ENCODE measurements around the gene PDE7B.

The PDE7B gene

DNA sequence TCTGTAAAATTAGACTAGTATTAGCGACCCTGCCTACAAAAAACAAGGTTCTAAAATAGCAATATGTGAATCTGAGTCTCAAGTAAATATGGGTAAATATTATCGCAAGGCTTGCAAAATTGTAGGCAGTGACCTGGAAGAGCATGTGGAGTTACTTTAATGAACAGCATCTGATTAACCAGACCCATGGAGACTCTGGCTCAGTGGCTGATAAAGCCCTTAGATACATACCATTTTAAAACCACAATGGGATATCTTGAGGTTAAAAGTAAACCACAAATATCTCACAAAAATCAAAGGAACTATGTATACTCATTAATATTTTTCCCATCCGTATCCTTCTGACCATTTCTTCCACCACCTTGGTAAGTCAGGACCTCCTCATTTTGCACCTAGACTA, 211.6 kb downstream of the PDE7B start:
- Histone ChIP-seq H3K4me1 (ENCODE audit: control insufficient read depth, insufficient read depth, low read length, unreplicated experiment) (peaks cover 27% of the 10 kb centered on the region), H3K4me3 (ENCODE audit: low read depth, low read length) (no peak overlapping the region), H3K36me3 (ENCODE audit: insufficient read depth, low read length) (no peaks in the 10 kb centered on the region), H2AFZ (ENCODE audit: low read length, unreplicated experiment) (no peak overlapping the region), H3K27me3 (ENCODE audit: insufficient read depth, low read length) (no peaks in the 10 kb centered on the region), H3K27ac (ENCODE audit: low read depth, low read length) (no peak overlapping the region), H3K79me2 (ENCODE audit: control insufficient read depth, insufficient read depth, low read length, unreplicated experiment) (no peaks in the 10 kb centered on the region)

DNA sequence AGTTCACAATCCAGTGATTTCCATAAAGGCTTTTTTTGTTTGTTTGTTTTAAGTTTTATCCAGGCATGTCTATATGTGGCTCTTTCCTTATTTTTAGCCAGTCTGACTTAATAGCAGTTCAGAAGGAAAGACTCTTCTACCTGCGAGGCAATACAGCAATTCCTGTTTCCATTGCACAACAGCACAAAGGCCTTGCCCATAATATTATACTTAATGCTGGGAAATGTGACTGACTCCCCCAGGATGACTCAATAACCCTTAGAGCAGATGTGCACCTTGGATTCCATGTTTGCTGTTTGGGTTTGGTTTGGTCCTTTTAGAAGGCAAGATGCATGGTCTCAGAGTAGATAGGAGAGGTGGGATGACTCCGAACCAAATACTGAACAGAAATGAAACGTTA, 214.5 kb downstream of the PDE7B start:
- Histone ChIP-seq H3K27me3 (ENCODE audit: insufficient read depth, low read length) (no peaks in the 10 kb centered on the region), H3K79me2 (ENCODE audit: control insufficient read depth, insufficient read depth, low read length, unreplicated experiment) (no peaks in the 10 kb centered on the region), H3K4me1 (ENCODE audit: control insufficient read depth, insufficient read depth, low read length, unreplicated experiment) (peaks cover 32% of the 10 kb centered on the region), H2AFZ (ENCODE audit: low read length, unreplicated experiment) (no peak overlapping the region), H3K36me3 (ENCODE audit: insufficient read depth, low read length) (no peaks in the 10 kb centered on the region), H3K4me3 (ENCODE audit: low read depth, low read length) (no peak overlapping the region), H3K27ac (ENCODE audit: low read depth, low read length) (peak overlapping the region; percentile 27; the same call in 1 of the 2 replicates)

DNA sequence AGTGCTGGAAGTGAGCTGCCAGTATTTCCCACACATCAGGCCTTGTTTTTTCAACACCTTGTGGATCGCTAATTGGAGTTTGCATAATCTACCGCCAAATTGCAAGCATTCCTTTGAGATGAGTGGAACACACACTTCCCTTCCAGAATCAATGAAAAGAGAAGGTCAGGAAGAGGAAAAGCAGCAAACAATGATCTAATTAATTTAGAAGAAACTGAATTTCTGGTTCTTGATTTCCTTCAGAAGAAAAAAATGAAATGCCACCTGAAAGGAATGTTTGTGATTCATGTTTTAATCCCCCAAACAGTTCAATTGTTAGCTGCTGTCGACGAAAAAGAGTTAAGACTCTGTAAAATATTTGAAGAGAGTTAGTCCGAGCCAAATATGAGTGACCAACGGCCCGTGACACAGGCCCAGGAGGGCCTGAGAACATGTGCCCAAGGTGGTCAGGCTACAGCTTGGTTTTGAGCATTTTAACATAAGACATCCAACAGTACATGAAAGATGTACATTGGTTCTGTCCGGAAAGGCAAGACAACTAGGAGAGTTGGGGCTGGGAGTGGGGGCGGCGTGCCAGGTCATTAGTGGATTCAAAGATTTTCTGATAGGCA, 216.3 kb downstream of the PDE7B start:
- Histone ChIP-seq H3K4me1 (ENCODE audit: control insufficient read depth, insufficient read depth, low read length, unreplicated experiment) (peaks cover 32% of the 10 kb centered on the region), H3K4me3 (ENCODE audit: low read depth, low read length) (no peak overlapping the region), H3K36me3 (ENCODE audit: insufficient read depth, low read length) (no peaks in the 10 kb centered on the region), H2AFZ (ENCODE audit: low read length, unreplicated experiment) (peak overlapping the region; percentile 9), H3K27ac (ENCODE audit: low read depth, low read length) (peak overlapping the region; percentile 31), H3K27me3 (ENCODE audit: insufficient read depth, low read length) (no peaks in the 10 kb centered on the region), H3K79me2 (ENCODE audit: control insufficient read depth, insufficient read depth, low read length, unreplicated experiment) (no peaks in the 10 kb centered on the region)

DNA sequence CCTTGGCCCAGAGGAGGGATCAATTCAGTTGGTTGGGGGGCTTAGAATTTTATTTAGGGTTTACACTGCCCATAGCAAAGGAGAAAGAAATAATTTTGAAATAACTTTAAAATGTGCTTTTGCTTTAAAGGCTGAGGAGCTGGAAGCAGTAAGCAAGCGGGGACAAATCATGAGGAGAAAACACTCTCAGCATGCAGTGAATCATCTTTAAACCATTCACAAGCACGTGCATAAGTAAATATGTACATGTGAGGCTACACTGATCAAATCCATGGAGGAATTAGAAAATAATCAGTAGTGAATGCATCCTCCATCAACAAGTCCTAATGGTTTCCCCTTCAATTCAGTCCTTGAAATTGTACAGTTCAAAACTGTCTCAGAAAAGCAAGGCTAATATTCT, 217.6 kb downstream of the PDE7B start:
- Histone ChIP-seq H2AFZ (ENCODE audit: low read length, unreplicated experiment) (peak overlapping the region; percentile 42), H3K4me3 (ENCODE audit: low read depth, low read length) (peak overlapping the region; percentile 21; the same call in 1 of the 2 replicates), H3K27ac (ENCODE audit: low read depth, low read length) (peak overlapping the region; percentile 66), H3K79me2 (ENCODE audit: control insufficient read depth, insufficient read depth, low read length, unreplicated experiment) (no peaks in the 10 kb centered on the region), H3K27me3 (ENCODE audit: insufficient read depth, low read length) (no peaks in the 10 kb centered on the region), H3K4me1 (ENCODE audit: control insufficient read depth, insufficient read depth, low read length, unreplicated experiment) (peaks cover 32% of the 10 kb centered on the region), H3K36me3 (ENCODE audit: insufficient read depth, low read length) (no peaks in the 10 kb centered on the region)

DNA sequence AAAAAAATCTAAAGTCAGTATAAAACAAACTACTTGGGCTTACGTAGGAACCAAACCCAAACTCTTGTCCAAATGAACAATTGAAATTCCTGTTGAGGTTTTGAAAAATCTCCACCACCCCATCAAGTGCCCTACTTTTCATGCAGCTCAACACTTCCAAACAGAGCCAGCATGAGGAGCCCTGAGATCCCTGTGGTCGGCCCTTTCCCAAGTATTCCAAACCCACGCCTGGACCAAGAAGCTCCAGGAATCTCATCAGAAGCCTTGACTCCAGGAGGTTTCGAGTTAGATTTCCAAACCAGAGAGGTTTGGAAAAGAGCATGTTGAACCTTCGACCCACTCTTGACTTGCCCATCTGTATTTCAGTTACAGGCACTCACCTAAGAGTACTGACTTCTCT, 219.3 kb downstream of the PDE7B start:
- Histone ChIP-seq H2AFZ (ENCODE audit: low read length, unreplicated experiment) (no peak overlapping the region), H3K4me1 (ENCODE audit: control insufficient read depth, insufficient read depth, low read length, unreplicated experiment) (peaks cover 29% of the 10 kb centered on the region)

DNA sequence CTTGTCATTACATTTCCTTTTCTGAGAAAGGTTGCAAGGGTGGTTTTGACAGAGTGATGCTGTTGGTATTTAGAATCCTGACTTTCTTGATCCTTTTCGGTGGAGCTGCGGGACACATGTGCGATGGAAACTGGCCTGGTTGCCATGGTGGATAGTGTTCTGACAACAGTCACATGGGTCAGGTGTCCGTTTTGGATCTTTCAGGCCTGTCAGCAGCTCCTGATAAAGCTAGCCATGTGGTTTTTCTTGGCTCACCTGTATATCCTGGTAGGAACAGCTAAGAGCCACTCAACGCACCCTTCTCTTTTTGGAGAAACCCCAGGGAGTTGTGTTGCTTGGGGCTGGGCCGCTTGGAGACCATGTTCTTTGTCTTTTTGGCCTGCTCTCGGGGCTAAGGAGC, 221.2 kb downstream of the PDE7B start:
- Histone ChIP-seq H3K79me2 (ENCODE audit: control insufficient read depth, insufficient read depth, low read length, unreplicated experiment) (no peaks in the 10 kb centered on the region), H3K4me3 (ENCODE audit: low read depth, low read length) (no peak overlapping the region), H3K27ac (ENCODE audit: low read depth, low read length) (no peak overlapping the region), H3K36me3 (ENCODE audit: insufficient read depth, low read length) (no peaks in the 10 kb centered on the region), H3K4me1 (ENCODE audit: control insufficient read depth, insufficient read depth, low read length, unreplicated experiment) (peaks cover 30% of the 10 kb centered on the region), H3K27me3 (ENCODE audit: insufficient read depth, low read length) (no peaks in the 10 kb centered on the region), H2AFZ (ENCODE audit: low read length, unreplicated experiment) (no peak overlapping the region)

More for the DNA sequence above, 219.3 kb downstream of the PDE7B start:
- H3K27me3 ChIP-seq (ENCODE audit: insufficient read depth, low read length), result no peaks in the 10 kb centered on the region
- H3K4me3 ChIP-seq (ENCODE audit: low read depth, low read length), result no peak overlapping the region
- H3K79me2 ChIP-seq (ENCODE audit: control insufficient read depth, insufficient read depth, low read length, unreplicated experiment), result no peaks in the 10 kb centered on the region
- no peak overlapping the region for H3K27ac ChIP-seq (ENCODE audit: low read depth, low read length)
- no peaks in the 10 kb centered on the region for H3K36me3 ChIP-seq (ENCODE audit: insufficient read depth, low read length)

DNA sequence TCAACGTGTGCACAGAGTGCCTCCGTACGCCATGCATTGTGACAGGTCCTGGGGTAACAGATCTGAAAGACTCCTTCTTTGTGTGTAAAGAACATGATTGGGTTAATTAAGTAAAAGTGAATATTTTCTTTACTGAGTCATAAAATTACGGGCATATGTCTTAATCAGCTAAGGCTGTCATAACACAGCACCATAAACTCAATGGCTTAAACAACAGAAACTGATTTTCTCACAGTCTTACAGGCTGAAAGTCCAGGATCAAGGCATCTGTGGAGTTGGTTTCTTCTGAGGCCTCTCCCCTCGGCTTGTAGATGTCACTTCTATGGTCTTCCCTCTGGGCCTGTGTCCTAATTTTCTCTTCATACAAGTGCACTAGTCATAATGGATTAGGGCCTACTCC, 221.7 kb downstream of the PDE7B start:
- H2AFZ ChIP-seq (ENCODE audit: low read length, unreplicated experiment), result no peak overlapping the region

DNA sequence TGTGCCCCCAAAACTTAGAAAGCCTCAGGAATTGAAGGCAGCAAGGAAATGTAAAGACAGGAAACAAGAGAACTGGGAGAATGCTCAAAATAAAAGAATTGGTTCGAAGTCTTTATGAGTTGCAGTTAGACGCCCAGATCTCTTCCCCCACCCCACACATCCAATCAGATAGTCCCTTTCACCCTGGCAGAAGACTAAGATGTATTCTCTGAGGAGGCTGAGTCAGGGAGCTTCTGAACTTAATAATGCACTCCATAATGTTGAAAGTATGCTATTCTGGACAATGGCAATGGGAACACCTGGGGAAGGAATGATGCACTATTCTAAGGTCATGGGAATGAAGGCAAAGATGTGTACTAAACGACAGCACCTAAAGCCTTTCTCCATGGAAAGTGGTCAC, 225.0 kb downstream of the PDE7B start:
- Histone ChIP-seq H3K4me1 (ENCODE audit: control insufficient read depth, insufficient read depth, low read length, unreplicated experiment) (peaks cover 19% of the 10 kb centered on the region), H3K27me3 (ENCODE audit: insufficient read depth, low read length) (no peaks in the 10 kb centered on the region), H2AFZ (ENCODE audit: low read length, unreplicated experiment) (no peak overlapping the region), H3K36me3 (ENCODE audit: insufficient read depth, low read length) (no peaks in the 10 kb centered on the region), H3K27ac (ENCODE audit: low read depth, low read length) (peak overlapping the region; percentile 91), H3K4me3 (ENCODE audit: low read depth, low read length) (no peak overlapping the region), H3K79me2 (ENCODE audit: control insufficient read depth, insufficient read depth, low read length, unreplicated experiment) (no peaks in the 10 kb centered on the region)

More for the DNA sequence above, 221.7 kb downstream of the PDE7B start:
- H3K4me3 ChIP-seq (ENCODE audit: low read depth, low read length), result no peak overlapping the region
- no peaks in the 10 kb centered on the region for H3K27me3 ChIP-seq (ENCODE audit: insufficient read depth, low read length)
- H3K79me2 ChIP-seq (ENCODE audit: control insufficient read depth, insufficient read depth, low read length, unreplicated experiment), result no peaks in the 10 kb centered on the region
- peaks cover 30% of the 10 kb centered on the region for H3K4me1 ChIP-seq (ENCODE audit: control insufficient read depth, insufficient read depth, low read length, unreplicated experiment)
- no peaks in the 10 kb centered on the region for H3K36me3 ChIP-seq (ENCODE audit: insufficient read depth, low read length)
- no peak overlapping the region for H3K27ac ChIP-seq (ENCODE audit: low read depth, low read length)

DNA sequence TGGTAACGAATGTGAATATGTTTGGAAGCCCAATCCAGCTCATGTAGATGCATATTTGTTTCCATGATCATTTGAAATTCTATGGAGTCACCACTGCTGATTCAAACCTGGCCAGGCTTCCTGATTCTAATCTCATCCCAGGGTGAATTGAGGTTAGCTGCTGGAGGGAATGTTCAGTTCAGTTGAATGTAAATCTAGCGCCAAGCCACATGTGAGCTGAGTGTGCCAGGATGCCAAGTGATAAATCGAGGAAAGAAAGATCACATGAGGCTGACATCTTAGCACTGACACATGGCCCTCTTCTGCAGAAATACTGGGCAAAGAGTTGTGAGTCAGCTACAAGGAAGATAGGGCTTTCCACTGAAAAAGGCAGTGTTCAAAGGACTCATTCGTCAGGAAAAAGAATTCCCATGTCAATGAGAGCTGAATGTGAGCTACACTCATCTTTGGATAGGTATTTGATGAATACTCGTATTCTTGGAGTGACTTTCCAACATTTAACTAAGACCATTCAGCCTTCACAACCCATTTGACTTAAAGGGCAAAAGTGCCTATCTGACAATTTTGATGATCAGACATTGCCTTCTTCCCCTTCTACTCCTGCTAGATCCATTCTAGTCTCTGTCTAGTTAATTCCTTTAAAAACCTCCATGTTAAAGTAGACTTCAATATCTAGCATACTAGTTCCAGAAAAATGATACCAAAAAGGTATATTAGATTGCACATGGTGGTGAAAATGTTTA, 226.5 kb downstream of the PDE7B start:
- Histone ChIP-seq H3K27me3 (ENCODE audit: insufficient read depth, low read length) (no peaks in the 10 kb centered on the region), H3K36me3 (ENCODE audit: insufficient read depth, low read length) (no peaks in the 10 kb centered on the region; the same call in 1 of the 2 replicates), H3K4me3 (ENCODE audit: low read depth, low read length) (no peak overlapping the region), H3K79me2 (ENCODE audit: control insufficient read depth, insufficient read depth, low read length, unreplicated experiment) (no peaks in the 10 kb centered on the region), H3K4me1 (ENCODE audit: control insufficient read depth, insufficient read depth, low read length, unreplicated experiment) (peaks cover 19% of the 10 kb centered on the region), H3K27ac (ENCODE audit: low read depth, low read length) (peak overlapping the region; percentile 91), H2AFZ (ENCODE audit: low read length, unreplicated experiment) (peak overlapping the region; percentile 24)

DNA sequence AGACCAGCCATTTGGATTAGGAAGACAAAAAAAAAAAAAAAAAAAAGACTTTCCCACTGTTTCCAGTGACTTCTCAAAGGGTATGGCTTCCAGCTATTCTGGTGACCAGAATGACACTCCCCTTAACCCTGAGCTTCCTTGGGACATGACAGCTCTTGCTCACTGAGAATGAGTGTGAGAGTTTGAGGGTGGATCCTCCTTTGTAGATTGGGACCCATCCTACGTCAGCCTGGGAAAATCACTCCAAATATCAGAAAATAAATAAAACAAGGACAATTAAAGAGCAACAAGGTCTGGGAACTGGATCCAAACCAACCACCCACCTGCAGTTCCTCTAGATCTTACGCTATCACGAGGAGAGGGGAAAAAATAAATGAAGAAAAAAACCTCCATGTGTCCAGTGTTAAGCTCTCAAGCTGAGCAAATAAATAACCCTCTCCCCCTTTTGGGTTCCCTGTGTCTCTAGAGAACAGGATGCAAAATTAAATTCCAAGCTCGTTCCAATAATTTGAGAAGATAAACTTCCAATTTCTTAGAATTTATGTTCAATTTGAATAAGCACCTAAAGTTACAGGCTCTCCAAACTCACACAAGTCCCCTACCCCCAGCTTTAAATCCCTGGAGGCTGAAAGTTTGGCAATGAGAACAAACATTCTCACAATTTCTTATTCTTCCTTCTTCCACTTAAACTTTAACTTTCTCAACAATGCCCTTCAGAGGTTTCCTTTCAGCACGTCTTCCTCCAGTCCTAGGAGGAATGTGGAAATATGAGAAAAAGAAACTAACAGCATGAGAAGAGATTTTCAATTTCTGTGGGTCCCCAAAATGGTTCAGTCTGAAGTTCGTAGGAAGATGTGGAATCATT, 228.4 kb downstream of the PDE7B start:
- Histone ChIP-seq H3K4me3 (ENCODE audit: low read depth, low read length) (no peak overlapping the region), H3K27me3 (ENCODE audit: insufficient read depth, low read length) (no peaks in the 10 kb centered on the region), H3K27ac (ENCODE audit: low read depth, low read length) (no peak overlapping the region), H2AFZ (ENCODE audit: low read length, unreplicated experiment) (no peak overlapping the region), H3K4me1 (ENCODE audit: control insufficient read depth, insufficient read depth, low read length, unreplicated experiment) (peaks cover 19% of the 10 kb centered on the region), H3K79me2 (ENCODE audit: control insufficient read depth, insufficient read depth, low read length, unreplicated experiment) (no peaks in the 10 kb centered on the region), H3K36me3 (ENCODE audit: insufficient read depth, low read length) (no peaks in the 10 kb centered on the region; the same call in 1 of the 2 replicates)

Data from ACC112 (cell line).